GM23338 (cell line): ENCODE data around the gene AOPEP.

Source experiments
- CREB1 ChIP-seq: fragments of 250-450 bp; sonication (Bioruptor Pico); IDR thresholded peaks from 2 replicates; pipeline ENCODE4 v1.5.0; 2020; ENCODE audit warnings: low read depth, mild to moderate bottlenecking, moderate library complexity
- CTCF ChIP-seq, 2 experiments: fragments of 200-600 bp in 1 of 2; sonication (generic) in 1 of 2; conservative IDR thresholded peaks; 2 replicates each; pipeline versions ENCODE4 v1.5.1 to v1.6.1; 2016 to 2017; ENCODE audit warnings: antibody characterized with exemption in 2 of 2, low read depth in 2 of 2, mild to moderate bottlenecking in 2 of 2, moderate library complexity in 1 of 2
- ETS1 ChIP-seq: IDR thresholded peaks from 2 replicates; pipeline ENCODE4 v1.6.1; 2016; ENCODE audit warnings: antibody characterized with exemption
- EZH2 ChIP-seq: fragments of 200-600 bp; sonication (generic); IDR thresholded peaks from one replicate; pipeline ENCODE4 v1.8.0; 2017; ENCODE audit warnings: antibody characterized with exemption, mild to moderate bottlenecking, low read depth; ENCODE audit not compliant: unreplicated experiment
- EZH2phosphoT487 ChIP-seq: fragments of 200-600 bp; sonication (generic); IDR thresholded peaks from one replicate; pipeline ENCODE4 v1.8.1; 2018; ENCODE audit warnings: antibody characterized with exemption; ENCODE audit not compliant: unreplicated experiment
- JUNB ChIP-seq: IDR thresholded peaks from one replicate; pipeline ENCODE4 v1.6.1; 2016; ENCODE audit warnings: antibody characterized with exemption; ENCODE audit not compliant: unreplicated experiment
- NANOG ChIP-seq: IDR thresholded peaks from 2 replicates; pipeline ENCODE4 v1.6.1; 2016; ENCODE audit warnings: antibody characterized with exemption, borderline replicate concordance
- POLR2AphosphoS5 ChIP-seq: IDR thresholded peaks from 2 replicates; pipeline ENCODE4 v1.6.1; 2016; ENCODE audit warnings: antibody characterized with exemption, low read depth
- REST ChIP-seq: IDR thresholded peaks from one replicate; pipeline ENCODE4 v1.6.1; 2018; ENCODE audit warnings: antibody characterized with exemption; ENCODE audit not compliant: unreplicated experiment
- ZNF331 ChIP-seq: fragments of 250-450 bp; sonication (Bioruptor Pico); IDR thresholded peaks from 2 replicates; pipeline ENCODE4 v1.5.0; 2020; ENCODE audit warnings: low read depth, mild to moderate bottlenecking, moderate library complexity
- ZNF462 ChIP-seq: fragments of 250-450 bp; sonication (Bioruptor Pico); IDR thresholded peaks from 2 replicates; pipeline ENCODE4 v1.5.0; 2020; ENCODE audit warnings: mild to moderate bottlenecking, moderate library complexity

GRCh38 chr9:95093586-95093985, 367.1 kb downstream of the AOPEP start:
- TF ChIP-seq CTCF (conservative IDR thresholded peaks at IDR 0.05; ENCODE audit: low read depth in 2 of 2) (no peak), EZH2 (no peak), POLR2AphosphoS5 (no peak), EZH2phosphoT487 (no peak), CREB1 (CRISPR knock-in tag) (no peak), JUNB (no peak), REST (no peak), NANOG (no peak), ZNF462 (CRISPR knock-in tag) (no peak), ZNF331 (CRISPR knock-in tag) (no peak), ETS1 (no peak)
